Astrocyte (in vitro differentiated cells and primary cell): Measurements from ENCODE around the gene CLMP.

ENCODE experiments used
- CTCF ChIP-seq: IDR thresholded peaks from 2 replicates; pipeline ENCODE4 v1.5.1; 2011; ENCODE audit warnings: low read depth, mild to moderate bottlenecking, inconsistent platforms, low read length, moderate library complexity; ENCODE audit not compliant: insufficient read depth
- EZH2 ChIP-seq: IDR thresholded peaks from 2 replicates; pipeline ENCODE4 v1.6.1; 2012; ENCODE audit warnings: mild to moderate bottlenecking, low read length, inconsistent platforms; ENCODE audit not compliant: insufficient read depth

- TF ChIP-seq CTCF (no peak), EZH2 (no peak)
Observed at GRCh38 chr11:123196060-123196714, 1.1 kb upstream of the CLMP start.
